ENCODE results near the gene CTNNA2. TPM values are rescaled to one million over a fixed set of nuclear protein-coding genes. Genes with fewer than 3 reads are reported as not detected.

CTNNA2 gene
- total and polyA plus RNA-seq, 12 donors: 0.09 to 0.57 (median 0.15) TPM; not detected in 9

DNA sequence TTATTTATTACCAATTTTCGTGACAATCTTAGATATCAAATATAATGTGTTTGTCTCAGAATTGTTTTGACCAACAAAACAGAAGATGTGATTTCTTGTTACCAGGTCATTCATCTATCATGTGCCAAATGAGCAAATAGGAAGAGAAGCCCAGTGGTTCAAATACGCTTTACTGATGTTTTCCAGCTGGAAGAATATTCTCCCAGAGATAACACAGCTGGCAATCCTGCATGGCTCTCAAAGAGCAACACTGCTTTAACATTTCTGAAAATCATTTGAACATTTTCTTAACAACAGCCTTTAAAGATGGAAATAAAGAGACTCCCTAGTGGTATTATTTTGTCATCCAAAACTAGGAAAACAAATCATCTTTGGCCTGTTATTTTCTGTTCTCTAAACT lies 359.8 kb downstream of the CTNNA2 start:
- TF ChIP-seq, protein P1, sequence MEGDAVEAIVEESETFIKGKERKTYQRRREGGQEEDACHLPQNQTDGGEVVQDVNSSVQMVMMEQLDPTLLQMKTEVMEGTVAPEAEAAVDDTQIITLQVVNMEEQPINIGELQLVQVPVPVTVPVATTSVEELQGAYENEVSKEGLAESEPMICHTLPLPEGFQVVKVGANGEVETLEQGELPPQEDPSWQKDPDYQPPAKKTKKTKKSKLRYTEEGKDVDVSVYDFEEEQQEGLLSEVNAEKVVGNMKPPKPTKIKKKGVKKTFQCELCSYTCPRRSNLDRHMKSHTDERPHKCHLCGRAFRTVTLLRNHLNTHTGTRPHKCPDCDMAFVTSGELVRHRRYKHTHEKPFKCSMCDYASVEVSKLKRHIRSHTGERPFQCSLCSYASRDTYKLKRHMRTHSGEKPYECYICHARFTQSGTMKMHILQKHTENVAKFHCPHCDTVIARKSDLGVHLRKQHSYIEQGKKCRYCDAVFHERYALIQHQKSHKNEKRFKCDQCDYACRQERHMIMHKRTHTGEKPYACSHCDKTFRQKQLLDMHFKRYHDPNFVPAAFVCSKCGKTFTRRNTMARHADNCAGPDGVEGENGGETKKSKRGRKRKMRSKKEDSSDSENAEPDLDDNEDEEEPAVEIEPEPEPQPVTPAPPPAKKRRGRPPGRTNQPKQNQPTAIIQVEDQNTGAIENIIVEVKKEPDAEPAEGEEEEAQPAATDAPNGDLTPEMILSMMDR (IDR thresholded peaks at IDR 0.05): no peak
- H3K27me3 ChIP-seq: no peaks in the 10 kb centered on the region
- DNase-seq (no peak), ATAC-seq (no peak)
- no peak overlapping the region for H3K4me3 ChIP-seq
- H3K27ac ChIP-seq: no peak overlapping the region
- intact Hi-C loops (cut with DNase I): no loop called here
- H3K4me1 ChIP-seq: no peaks in the 10 kb centered on the region
- no peaks in the 10 kb centered on the region for H3K36me3 ChIP-seq
- WGBS, 2 donors: 60 to 67% methylated on average over 2 of the region's 2 CpGs
- H3K9me3 ChIP-seq: no peaks in the 10 kb centered on the region

DNA sequence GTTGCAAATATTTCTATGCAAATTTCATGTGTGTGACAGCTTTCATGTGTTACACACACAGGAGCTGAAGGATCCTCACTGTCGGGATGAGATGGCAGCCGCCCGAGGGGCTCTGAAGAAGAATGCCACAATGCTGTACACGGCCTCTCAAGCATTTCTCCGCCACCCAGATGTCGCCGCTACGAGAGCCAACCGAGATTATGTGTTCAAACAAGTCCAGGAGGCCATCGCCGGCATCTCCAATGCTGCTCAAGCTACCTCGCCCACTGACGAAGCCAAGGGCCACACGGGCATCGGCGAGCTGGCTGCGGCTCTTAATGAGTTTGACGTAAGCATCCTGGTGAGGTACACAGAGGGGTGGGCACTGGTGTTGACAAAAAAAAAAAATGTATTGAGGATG lies 361.2 kb downstream of the CTNNA2 start:
- H3K27ac ChIP-seq: no peak overlapping the region
- H3K27me3 ChIP-seq: no peaks in the 10 kb centered on the region
- H3K4me3 ChIP-seq: no peak overlapping the region
- intact Hi-C loops (cut with DNase I): no loop called here
- ATAC-seq: no peak
- no peaks in the 10 kb centered on the region for H3K4me1 ChIP-seq
- TF ChIP-seq, protein P1 (IDR thresholded peaks at IDR 0.05): no peak
- DNase-seq: no peak
- H3K9me3 ChIP-seq: peaks cover 0 to under 1% (median 0%) of the 10 kb centered on the region in 11 donors
- WGBS, 2 donors: 91 to 92% methylated on average over 18 of the region's 18 CpGs
- no peaks in the 10 kb centered on the region for H3K36me3 ChIP-seq

DNA sequence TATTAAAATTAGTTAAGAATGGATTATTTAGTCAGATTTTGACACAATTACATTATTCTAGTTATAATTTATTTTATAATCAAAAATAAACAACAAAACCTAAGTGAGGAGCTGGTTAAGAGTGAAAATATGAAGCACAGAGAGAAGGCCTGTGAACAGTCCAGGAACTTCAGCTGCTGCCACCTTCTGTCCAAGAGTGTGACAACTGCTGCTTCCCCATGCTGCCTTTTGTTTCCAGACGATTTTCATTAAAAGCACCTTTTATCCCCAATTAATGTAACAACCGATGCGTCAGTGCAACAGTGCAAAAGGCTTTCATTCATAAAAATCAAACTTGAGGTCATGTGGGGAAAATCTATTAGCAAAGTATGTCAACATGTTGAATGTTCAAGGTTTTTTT lies 363.6 kb downstream of the CTNNA2 start:
- no peak overlapping the region for H3K27ac ChIP-seq
- H3K36me3 ChIP-seq: no peaks in the 10 kb centered on the region
- 26 to 28% methylated on average over 3 of the region's 3 CpGs for WGBS, 2 donors
- no peaks in the 10 kb centered on the region for H3K4me1 ChIP-seq
- DNase-seq (no peak), ATAC-seq (no peak)
- TF ChIP-seq, protein P1 (IDR thresholded peaks at IDR 0.05): peak in 4 of 9 donors; percentile 17 to 25 (median 20)
- intact Hi-C loops (cut with DNase I): no loop called here
- H3K9me3 ChIP-seq: peaks cover 0 to 6% (median 0%) of the 10 kb centered on the region in 11 donors
- no peak overlapping the region for H3K4me3 ChIP-seq
- H3K27me3 ChIP-seq: no peaks in the 10 kb centered on the region

DNA sequence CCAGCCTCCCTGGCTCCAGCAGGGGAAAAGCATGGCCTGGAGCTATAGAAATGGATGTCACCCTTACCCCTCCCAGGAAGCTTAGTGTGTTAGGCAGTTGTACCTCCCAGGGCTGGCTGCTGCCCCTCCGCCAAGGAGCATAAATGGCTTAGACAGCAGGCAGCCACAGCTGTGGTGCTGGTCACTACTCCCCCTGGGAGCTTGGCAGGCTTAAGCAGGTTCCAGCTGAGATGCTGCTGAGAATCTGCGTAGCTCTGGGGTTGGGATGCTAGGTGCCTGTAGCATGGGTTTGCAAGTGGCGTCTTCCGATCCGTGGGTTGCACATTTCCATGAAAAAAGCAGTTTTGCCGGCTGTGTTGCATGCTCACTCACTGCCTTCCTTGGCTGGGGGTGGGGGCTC lies 369.7 kb downstream of the CTNNA2 start:
- 74 to 78% methylated on average over 6 of the region's 6 CpGs for WGBS, 2 donors

More for the DNA sequence above, 369.7 kb downstream of the CTNNA2 start:
- intact Hi-C loops (cut with DNase I): no loop called here
- H3K36me3 ChIP-seq: no peaks in the 10 kb centered on the region
- ATAC-seq (no peak), DNase-seq (no peak)
- no peaks in the 10 kb centered on the region for H3K4me1 ChIP-seq
- H3K4me3 ChIP-seq: no peak overlapping the region
- H3K27ac ChIP-seq: no peak overlapping the region
- H3K9me3 ChIP-seq: peaks cover 0 to 6% (median 0%) of the 10 kb centered on the region in 11 donors
- TF ChIP-seq, protein P1 (IDR thresholded peaks at IDR 0.05): no peak
- H3K27me3 ChIP-seq: peaks cover 0 to 7% (median 0%) of the 10 kb centered on the region in 7 donors

Data from heart right ventricle (tissue), 16 donors.